Mammary epithelial cell (primary cell): ENCODE measurements around the gene CNKSR3.

Experiments
- CTCF ChIP-seq, 2 donors: IDR thresholded peaks in 1 of 2; conservative IDR thresholded peaks in 1 of 2; 2 replicates each; pipeline ENCODE4 v1.5.1; 2011 to 2012; ENCODE audit warnings: inconsistent platforms in 2 of 2, low read length in 2 of 2, mild to moderate bottlenecking in 2 of 2, control low read depth in 1 of 2, low read depth in 1 of 2; ENCODE audit not compliant: insufficient read depth in 1 of 2; ENCODE audit errors: extremely low read depth in 1 of 2
- EZH2 ChIP-seq: IDR thresholded peaks from 2 replicates; pipeline ENCODE4 v1.6.1; 2012; ENCODE audit warnings: low read length, inconsistent platforms, borderline replicate concordance

- no peak for TF ChIP-seq CTCF (conservative IDR thresholded peaks at IDR 0.05 in 1 of 2, IDR thresholded peaks at IDR 0.05 in 1 of 2; ENCODE audit: extremely low read depth in 1 of 2, insufficient read depth in 1 of 2, low read depth in 1 of 2, low read length in 2 of 2)
- no peak for TF ChIP-seq EZH2
These were observed 44.0 kb upstream of the CNKSR3 start for GRCh38 chr6:154554491-154554890.
